ENCODE data around the gene ADGRA3.
"Not testable (repeated sequence)": the region's sequence is repeated elsewhere in the genome, so short reads cannot be mapped to it uniquely, and the experiment has no call there.

The ADGRA3 gene

DNA sequence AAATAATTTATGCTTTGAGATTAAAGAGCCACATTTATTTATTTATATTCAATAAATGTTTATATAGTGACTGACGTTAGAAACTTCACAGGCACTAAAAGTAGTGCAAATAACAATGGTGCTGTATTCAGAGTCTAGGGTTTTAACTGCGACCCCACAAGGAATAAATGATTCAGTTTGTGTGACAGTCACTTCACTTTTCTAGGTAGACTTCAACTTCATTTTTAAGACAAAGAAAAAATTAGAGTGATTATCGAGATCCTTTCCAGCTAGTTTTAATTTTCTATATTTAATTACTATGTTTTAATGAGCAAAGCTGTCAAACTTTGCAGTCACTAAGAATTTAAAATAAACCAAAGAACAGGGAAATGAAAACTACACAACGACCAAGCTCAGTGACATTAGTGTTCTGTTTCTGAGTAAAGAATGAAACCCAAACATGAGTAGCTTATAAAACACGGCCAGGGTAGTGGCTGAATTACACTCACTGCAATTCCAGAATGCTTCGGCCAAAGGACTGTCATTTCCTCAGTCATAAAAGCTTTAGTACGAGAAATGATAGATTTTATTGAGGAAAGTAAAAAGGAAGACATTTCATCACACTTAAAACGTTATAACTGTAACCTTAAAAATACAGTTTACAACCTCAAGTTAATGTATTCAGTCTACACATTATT, 38.6 kb downstream of the ADGRA3 start:
- DNase-seq: no peak

DNA sequence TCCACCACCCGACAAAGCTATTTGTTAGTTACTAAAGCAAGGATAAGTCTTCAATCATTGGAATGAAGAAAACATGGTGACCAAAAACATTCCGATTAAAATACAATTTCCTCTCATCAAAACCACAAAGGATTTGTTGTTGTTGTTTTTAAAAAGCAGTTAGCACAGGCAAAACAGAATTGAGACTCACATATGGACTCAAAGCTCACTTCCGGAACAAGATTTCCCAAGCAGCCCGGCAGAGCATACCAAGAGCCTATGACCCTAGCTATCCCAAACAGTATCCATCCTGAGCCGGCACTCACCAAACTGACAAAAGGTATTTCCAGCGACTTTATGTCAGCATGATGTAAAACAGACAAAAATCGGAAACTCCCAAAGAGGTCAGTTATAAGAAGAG, 39.9 kb downstream of the ADGRA3 start:
- no peak for DNase-seq

DNA sequence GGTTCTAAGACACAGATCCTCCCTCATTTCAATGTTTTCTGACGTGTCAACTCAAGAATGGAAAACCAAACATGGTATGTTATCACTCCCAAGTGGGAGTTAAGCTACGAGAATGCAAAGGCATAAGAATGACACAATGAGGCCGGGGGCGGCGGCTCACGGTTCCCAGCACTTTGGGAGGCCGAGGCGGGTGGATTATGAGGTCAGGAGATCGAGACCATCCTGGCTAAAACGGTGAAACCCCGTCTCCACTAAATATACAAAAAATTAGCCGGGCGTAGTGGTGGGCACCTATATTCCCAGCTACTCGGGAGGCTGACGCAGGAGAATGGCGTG, 40.6 kb downstream of the ADGRA3 start:
- not testable (repeated sequence) for DNase-seq

GRCh38 chr4:22474636-22475310, 41.1 kb downstream of the ADGRA3 start:
- no peak for DNase-seq

GRCh38 chr4:22473268-22473667, 42.6 kb downstream of the ADGRA3 start:
- no peak for DNase-seq

- no peak for DNase-seq
Measured at GRCh38 chr4:22471999-22472461, 43.8 kb downstream of the ADGRA3 start.

DNA sequence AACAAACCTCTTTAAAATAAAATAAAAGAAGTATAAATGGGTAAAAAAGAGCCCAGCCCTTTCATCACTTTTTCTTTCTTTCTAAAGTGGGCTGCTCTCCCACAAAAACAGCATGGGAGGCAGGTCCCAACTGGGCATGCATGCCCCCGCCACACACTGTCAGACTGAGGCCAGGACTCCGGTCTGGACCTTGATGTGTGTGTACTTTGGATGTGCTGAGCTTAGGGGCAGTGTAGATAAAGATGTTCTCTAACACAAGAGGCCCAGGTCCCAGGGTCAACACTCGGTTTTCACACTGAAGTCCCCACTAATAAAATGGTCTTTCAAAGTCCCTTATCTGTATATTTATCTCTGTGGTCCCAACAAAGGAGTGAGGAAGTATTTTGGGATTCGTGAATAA, 44.4 kb downstream of the ADGRA3 start:
- no peak for DNase-seq

DNA sequence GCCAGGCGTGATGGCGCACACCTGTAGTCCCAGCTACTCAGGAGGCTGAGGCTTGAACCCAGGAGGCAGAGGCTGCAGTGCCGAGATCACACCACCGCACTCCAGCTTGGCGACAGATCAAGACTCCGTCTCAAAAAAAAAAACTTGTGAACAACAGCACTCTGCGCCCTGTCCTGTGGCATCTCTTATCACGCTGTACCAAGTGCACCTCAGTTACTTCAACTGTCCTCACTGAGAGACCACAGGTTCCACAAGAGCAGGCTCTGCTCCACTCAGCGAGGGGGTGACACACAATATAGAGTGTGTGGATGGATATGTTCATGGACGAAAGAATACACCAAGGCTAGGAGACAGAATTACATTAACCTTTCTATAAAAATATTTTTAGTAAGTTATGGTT, 49.3 kb downstream of the ADGRA3 start:
- DNase-seq: no peak

DNA sequence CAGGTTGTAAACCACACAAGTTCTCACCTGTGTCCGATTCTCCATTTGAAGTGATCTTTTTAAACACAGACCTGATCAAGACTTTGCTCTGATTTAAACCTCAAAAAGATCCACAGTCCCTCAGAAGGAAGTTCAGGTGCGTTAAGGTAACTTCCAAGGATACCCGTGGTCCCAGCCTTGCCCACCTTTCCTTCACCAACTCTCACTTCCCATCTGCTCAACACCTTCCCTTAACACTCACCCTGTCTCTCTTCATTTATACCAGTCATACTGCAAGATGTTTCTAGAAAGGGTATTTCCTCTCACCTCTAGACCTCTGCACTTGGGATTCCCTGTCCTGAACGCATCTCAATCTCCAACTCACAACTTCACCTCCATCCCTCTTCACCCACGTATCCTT, 49.9 kb downstream of the ADGRA3 start:
- DNase-seq: no peak

- no peak for DNase-seq
Measured at GRCh38 chr4:22465349-22465748, 50.5 kb downstream of the ADGRA3 start.

GRCh38 chr4:22463179-22463578, 52.7 kb downstream of the ADGRA3 start:
- DNase-seq: no peak

- no peak for DNase-seq
Measured at GRCh38 chr4:22462688-22463087, 53.2 kb downstream of the ADGRA3 start.

GRCh38 chr4:22460266-22460665, 55.6 kb downstream of the ADGRA3 start:
- no peak for DNase-seq

DNA sequence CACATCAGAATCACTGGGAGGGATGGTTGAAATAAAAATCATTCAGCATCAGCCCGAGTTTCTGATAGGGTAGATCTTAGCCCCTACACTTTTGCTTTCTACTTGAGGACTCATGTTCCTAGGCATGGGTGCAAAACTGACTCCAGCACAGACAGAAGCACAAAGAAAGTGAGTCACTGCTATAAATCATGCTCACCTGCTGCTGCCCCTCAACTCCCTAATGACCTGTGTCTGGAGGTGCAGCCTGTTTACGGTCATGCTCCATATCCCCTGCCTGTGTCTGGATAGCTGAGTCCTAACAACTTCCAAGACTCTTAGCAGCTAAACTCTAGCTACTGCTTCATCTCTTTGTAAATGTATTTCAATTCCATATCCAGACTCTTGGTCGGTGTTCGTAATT, 57.8 kb downstream of the ADGRA3 start:
- DNase-seq: no peak

DNA sequence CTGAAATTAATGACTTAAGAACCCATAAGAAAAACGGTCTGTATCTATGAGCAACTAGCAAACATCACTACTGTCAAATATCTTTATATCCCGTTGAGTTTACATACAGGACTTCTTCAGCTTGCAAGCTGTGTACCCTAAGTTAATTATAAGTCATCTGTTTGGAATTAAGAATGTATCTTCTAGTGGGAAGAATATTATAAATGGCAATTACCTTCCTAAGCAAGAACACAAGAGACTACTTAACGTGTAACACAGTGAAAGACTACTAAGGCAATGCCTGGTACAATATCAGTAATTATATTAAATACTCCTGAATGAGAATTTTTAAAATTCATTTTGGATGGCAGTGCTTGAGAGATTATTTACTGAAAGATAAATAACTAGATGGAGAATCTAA, 58.5 kb downstream of the ADGRA3 start:
- no peak for DNase-seq

GRCh38 chr4:22456291-22456690, 59.6 kb downstream of the ADGRA3 start:
- DNase-seq: no peak

DNA sequence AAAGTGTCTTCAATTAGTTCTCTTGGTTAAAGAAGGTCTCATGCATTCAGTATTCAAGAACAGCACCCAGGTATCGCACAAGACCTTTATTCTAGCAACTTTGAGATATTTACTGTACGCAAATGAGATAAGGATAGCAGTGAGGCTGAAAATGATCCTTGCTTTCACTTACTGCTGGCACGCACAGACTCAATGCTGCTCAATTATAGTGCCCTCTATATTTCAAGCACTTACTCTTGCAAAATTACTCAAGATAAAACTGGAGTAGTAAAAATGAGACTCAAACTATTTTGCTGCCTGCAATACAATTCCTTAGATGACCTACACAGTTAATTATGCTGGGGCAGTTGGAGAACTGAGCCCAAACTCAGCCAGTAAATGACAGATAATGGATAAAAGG, 60.9 kb downstream of the ADGRA3 start:
- DNase-seq: no peak

DNA sequence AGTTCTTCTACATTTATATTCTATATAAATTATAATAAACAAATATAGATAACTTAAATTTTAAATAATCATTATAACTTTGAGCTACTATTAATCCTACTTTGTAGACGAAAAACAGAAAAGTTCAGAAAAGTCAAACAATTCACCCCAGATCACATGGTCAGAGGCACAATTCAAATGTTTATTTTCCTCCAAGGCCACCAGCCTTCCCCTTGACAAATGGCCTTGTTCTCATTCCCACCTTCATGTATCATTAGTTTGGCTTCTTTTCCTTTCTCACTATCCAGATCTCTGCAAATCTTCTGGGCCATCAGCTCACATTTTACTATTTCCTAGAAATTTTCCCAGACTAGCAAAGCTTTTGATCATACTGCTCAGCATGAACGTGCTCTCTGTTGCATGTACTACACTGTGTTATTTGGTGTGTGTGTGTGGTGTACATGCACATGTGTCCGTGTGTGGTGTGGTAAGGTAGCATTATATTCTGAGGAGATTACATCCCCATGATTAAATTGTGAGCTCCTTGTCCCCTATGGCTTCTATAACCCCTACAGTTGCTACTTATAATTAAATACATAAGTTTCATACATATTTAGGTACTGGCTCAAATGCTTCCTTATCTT, 61.5 kb downstream of the ADGRA3 start:
- no peak for DNase-seq

GRCh38 chr4:22444813-22445212, 71.1 kb downstream of the ADGRA3 start:
- no peak for DNase-seq

DNA sequence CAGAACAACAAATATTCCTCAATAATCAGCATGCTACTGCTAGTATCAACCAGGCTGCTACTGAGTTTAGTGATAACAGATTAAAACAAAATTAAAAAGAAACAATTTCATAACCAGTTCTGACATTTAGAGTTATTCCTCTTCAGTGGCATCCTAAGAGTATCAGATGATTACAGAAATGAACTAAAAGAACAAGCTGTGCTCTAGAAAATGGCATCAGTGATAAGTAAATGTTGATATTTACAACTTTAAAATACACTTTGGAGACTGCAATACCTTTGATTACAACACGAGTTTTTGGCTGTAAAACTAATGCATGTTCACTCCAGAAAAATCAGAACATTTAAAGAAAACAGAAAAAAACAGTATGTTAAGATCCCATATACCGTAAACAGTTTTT, 72.9 kb downstream of the ADGRA3 start:
- DNase-seq: no peak

- no peak for DNase-seq
Measured at GRCh38 chr4:22440999-22441398, 74.9 kb downstream of the ADGRA3 start.

DNA sequence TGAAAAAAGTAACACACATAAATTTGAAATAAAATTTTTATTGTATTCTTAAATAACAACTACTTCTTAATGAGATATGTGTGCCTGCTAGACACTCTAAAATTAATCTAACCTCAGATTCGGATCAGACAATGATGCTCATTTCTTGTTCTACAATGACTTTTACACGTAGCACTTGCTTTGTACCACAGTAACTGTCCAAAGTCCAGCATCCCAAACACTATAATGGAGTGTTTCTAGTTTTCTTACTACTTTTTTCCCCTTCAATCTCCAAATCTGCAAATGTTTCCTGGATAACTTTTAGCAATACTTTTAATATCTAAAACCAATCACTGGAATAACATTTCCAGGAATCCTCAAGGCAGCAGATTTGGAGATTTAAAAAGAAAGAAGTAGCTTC, 75.9 kb downstream of the ADGRA3 start:
- no peak for DNase-seq

DNA sequence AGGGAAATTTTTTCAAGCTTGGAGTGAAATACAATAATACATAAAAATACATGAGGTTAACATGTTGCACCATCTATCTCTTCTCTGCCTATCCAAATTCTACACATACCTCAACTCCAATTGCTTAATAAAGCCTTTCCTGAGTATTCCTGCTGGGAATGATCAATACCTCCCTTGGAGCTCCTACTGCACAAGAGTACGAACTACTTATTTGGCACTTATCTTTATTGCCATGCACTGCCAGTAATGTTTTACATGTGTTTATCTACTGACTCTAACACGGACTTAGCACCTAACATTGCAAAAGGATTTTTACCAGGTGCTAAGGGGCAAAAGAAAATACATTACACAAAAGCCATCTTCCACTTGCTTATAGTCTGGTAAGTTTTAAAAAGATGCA, 80.2 kb downstream of the ADGRA3 start:
- DNase-seq: no peak

DNA sequence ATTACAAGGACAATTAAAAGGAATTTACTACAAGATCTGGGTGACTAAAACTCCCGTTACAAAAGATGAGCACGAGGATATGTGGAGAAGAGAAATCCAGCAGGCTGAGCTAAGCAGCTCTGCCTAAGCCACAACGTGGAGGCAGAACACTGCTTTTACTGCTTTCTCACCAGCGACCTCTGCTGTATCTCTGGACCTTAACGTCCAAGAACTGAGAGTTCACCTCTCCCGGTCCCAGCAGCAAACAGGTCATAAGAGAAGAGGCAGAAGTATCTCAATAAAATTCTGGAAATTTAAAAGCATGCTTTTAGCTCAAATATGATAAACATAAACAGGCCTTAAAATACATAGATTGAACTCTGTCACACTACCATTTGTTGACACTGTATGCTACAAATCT, 81.0 kb downstream of the ADGRA3 start:
- DNase-seq: no peak

DNA sequence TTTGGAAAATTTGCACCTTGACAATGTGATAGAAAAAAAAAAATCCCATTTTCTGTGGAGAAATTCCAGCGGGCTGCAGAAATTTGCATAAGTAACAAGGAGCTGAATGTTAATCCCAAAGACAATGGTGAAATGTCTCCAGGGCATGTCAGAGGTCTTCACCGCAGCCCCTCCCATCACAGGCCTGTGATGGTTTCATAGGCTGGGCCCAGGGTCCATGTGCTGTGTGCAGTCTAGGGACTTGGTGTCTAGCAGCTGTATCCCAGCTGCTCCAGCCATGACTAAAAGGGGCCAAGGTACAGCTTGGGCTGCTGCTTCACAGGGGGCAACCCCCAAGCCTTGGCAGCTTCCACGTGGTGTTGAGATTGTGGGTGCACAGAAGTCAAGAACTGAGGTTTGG, 85.2 kb downstream of the ADGRA3 start:
- DNase-seq: no peak

Measured in activated gamma-delta T cell (primary cell).